Measurements from ENCODE around the gene DNM2.

Gene DNM2

GRCh38 chr19:10809651-10810285 lies 91.9 kb downstream of the DNM2 start:
- TF ChIP-seq POLR2AphosphoS5 (IDR thresholded peaks at IDR 0.05; ENCODE audit: borderline replicate concordance, low read depth, low read length): no peak
- no peak for TF ChIP-seq EZH2 (IDR thresholded peaks at IDR 0.05)
- no peak for TF ChIP-seq FOXP2 (optimal IDR thresholded peaks at IDR 0.05; ENCODE audit: control extremely low read depth, extremely low read length, insufficient read depth)
- no peak for DNase-seq (ENCODE audit: low read depth, low spot score)
- Histone ChIP-seq H3K27ac (no peak overlapping the region), H3K9ac (ENCODE audit: insufficient read length) (no peak overlapping the region), H3K9me3 (ENCODE audit: low read depth, low read length) (no peaks in the 10 kb centered on the region), H3K36me3 (ENCODE audit: insufficient read depth, low read length) (peaks cover 23% of the 10 kb centered on the region), H3K4me3 (no peak overlapping the region)

GRCh38 chr19:10811391-10812111 lies 93.7 kb downstream of the DNM2 start:
- H3K36me3 ChIP-seq (ENCODE audit: insufficient read depth, low read length): peaks cover 24% of the 10 kb centered on the region
- no peak overlapping the region for H3K9ac ChIP-seq (ENCODE audit: insufficient read length)
- H3K27ac ChIP-seq: peak overlapping the region; percentile 68
- TF ChIP-seq POLR2AphosphoS5 (IDR thresholded peaks at IDR 0.05; ENCODE audit: borderline replicate concordance, low read depth, low read length): no peak
- no peak for TF ChIP-seq EZH2 (IDR thresholded peaks at IDR 0.05)
- no peak for TF ChIP-seq FOXP2 (optimal IDR thresholded peaks at IDR 0.05; ENCODE audit: control extremely low read depth, extremely low read length, insufficient read depth)
- no peak overlapping the region for H3K4me3 ChIP-seq
- DNase-seq (ENCODE audit: low read depth, low spot score): no peak
- no peaks in the 10 kb centered on the region for H3K9me3 ChIP-seq (ENCODE audit: low read depth, low read length)

DNA sequence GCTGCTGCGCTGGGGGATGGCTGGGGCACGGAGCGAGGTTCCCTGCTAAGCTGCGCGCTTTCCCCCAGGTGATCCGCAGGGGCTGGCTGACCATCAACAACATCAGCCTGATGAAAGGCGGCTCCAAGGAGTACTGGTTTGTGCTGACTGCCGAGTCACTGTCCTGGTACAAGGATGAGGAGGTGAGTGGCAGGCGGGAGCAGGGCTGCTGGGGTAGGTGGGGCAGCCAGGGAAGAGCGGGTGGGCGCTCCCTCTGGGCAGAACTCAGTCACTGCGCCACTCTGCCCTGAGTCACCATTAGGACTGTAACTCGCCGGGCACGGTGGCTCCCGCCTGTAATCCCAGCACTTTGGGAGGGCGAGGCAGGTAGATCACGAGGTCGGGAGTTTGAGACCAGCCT lies 94.3 kb downstream of the DNM2 start:
- TF ChIP-seq FOXP2 (optimal IDR thresholded peaks at IDR 0.05; ENCODE audit: control extremely low read depth, extremely low read length, insufficient read depth): no peak
- TF ChIP-seq EZH2 (IDR thresholded peaks at IDR 0.05): no peak
- TF ChIP-seq POLR2AphosphoS5 (IDR thresholded peaks at IDR 0.05; ENCODE audit: borderline replicate concordance, low read depth, low read length): no peak
- no peak overlapping the region for H3K4me3 ChIP-seq
- H3K27ac ChIP-seq: peak overlapping the region; percentile 68
- no peak for DNase-seq (ENCODE audit: low read depth, low spot score)
- H3K9me3 ChIP-seq (ENCODE audit: low read depth, low read length): no peaks in the 10 kb centered on the region
- H3K36me3 ChIP-seq (ENCODE audit: insufficient read depth, low read length): peaks cover 24% of the 10 kb centered on the region
- no peak overlapping the region for H3K9ac ChIP-seq (ENCODE audit: insufficient read length)

GRCh38 chr19:10812902-10813404 lies 95.1 kb downstream of the DNM2 start:
- no peak; the same call in 1 of the 2 replicates for TF ChIP-seq POLR2AphosphoS5 (IDR thresholded peaks at IDR 0.05; ENCODE audit: borderline replicate concordance, low read depth, low read length)
- TF ChIP-seq FOXP2 (optimal IDR thresholded peaks at IDR 0.05; ENCODE audit: control extremely low read depth, extremely low read length, insufficient read depth): no peak
- TF ChIP-seq EZH2 (IDR thresholded peaks at IDR 0.05): no peak
- no peaks in the 10 kb centered on the region for H3K9me3 ChIP-seq (ENCODE audit: low read depth, low read length)
- no peak for DNase-seq (ENCODE audit: low read depth, low spot score)
- peak overlapping the region; percentile 94 for H3K27ac ChIP-seq
- peak overlapping the region; percentile 54 for H3K9ac ChIP-seq (ENCODE audit: insufficient read length)
- H3K36me3 ChIP-seq (ENCODE audit: insufficient read depth, low read length): peaks cover 24% of the 10 kb centered on the region
- no peak overlapping the region for H3K4me3 ChIP-seq

DNA sequence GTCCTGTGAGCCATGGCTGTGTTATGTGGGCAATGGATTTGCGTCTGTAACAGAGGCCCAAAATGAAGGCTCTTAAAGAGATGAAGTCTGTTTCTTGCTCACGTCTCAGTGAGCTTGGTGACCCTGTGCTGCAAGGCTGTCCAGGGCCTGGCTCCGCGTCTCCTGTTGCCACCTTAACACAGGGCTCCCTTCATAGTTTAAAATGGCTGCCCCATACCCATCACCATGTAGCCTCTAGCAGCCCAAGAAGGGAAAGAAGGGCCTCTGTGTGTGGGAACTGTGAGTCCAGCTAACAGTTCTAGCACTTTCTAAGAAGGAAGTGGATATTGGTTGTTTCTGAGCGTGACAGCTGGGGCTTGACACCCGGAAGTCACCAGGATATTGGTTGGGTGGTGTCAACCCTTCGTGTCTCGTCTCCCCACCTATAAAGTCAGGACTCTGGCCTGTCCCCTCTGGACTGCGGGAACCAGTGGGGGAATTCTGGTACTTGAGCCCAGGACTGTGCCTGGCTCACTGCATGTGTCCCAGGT lies 97.2 kb downstream of the DNM2 start:
- no peak for TF ChIP-seq POLR2AphosphoS5 (IDR thresholded peaks at IDR 0.05; ENCODE audit: borderline replicate concordance, low read depth, low read length)
- no peak for TF ChIP-seq EZH2 (IDR thresholded peaks at IDR 0.05)
- no peak for TF ChIP-seq FOXP2 (optimal IDR thresholded peaks at IDR 0.05; ENCODE audit: control extremely low read depth, extremely low read length, insufficient read depth)
- H3K9ac ChIP-seq (ENCODE audit: insufficient read length): no peak overlapping the region
- no peak for DNase-seq (ENCODE audit: low read depth, low spot score)
- H3K36me3 ChIP-seq (ENCODE audit: insufficient read depth, low read length): peaks cover 26% of the 10 kb centered on the region
- H3K4me3 ChIP-seq: no peak overlapping the region
- peak overlapping the region; percentile 68; the same call in 1 of the 2 replicates for H3K27ac ChIP-seq
- no peaks in the 10 kb centered on the region for H3K9me3 ChIP-seq (ENCODE audit: low read depth, low read length)

DNA sequence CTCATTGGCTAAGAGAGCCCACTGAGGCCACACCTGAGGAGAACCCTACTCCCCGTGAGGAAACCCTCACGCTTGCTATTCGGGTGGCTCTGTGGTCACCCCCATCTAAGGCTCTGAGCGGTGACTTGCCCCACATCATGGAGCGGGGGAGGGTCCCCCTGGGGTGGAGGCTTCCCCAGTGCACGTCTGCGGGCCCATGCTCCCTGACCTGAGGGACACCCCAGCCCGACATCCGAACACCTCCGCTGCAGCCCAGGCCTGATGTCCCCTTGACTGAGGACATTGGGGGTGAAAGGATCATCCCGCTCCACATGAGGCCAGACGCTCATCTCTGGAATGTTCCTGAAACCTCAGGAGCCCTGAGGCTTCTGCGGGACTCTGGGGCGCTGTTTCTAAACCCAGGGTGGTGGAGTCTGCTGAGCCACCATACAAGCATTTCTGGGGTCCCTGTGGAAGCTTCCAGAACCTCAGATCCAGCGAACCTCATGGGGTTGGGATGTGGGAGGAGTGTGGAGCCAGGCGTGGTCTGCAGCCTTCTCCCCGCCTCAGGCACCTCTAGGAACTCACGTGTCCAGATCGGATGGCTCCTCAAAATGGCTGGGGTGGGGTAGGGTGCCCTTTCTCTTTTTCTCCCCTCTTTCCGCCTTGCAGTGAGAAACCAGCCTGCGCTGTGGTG lies 98.2 kb downstream of the DNM2 start:
- Histone ChIP-seq H3K36me3 (ENCODE audit: insufficient read depth, low read length) (peaks cover 32% of the 10 kb centered on the region), H3K4me3 (peak overlapping the region; percentile 80), H3K9ac (ENCODE audit: insufficient read length) (peak overlapping the region; percentile 79), H3K9me3 (ENCODE audit: low read depth, low read length) (no peaks in the 10 kb centered on the region), H3K27ac (peak overlapping the region; percentile 89)
- no peak for TF ChIP-seq EZH2 (IDR thresholded peaks at IDR 0.05)
- TF ChIP-seq FOXP2 (optimal IDR thresholded peaks at IDR 0.05; ENCODE audit: control extremely low read depth, extremely low read length, insufficient read depth): no peak
- no peak for TF ChIP-seq POLR2AphosphoS5 (IDR thresholded peaks at IDR 0.05; ENCODE audit: borderline replicate concordance, low read depth, low read length)
- no peak for DNase-seq (ENCODE audit: low read depth, low spot score)

- TF ChIP-seq POLR2AphosphoS5 (IDR thresholded peaks at IDR 0.05; ENCODE audit: borderline replicate concordance, low read depth, low read length) (no peak), EZH2 (IDR thresholded peaks at IDR 0.05) (no peak), FOXP2 (optimal IDR thresholded peaks at IDR 0.05; ENCODE audit: control extremely low read depth, extremely low read length, insufficient read depth) (no peak)
- H3K9ac ChIP-seq (ENCODE audit: insufficient read length): peak overlapping the region; percentile 79
- peaks cover 33% of the 10 kb centered on the region for H3K36me3 ChIP-seq (ENCODE audit: insufficient read depth, low read length)
- H3K27ac ChIP-seq: peak overlapping the region; percentile 89
- peak overlapping the region; percentile 80 for H3K4me3 ChIP-seq
- DNase-seq (ENCODE audit: low read depth, low spot score): no peak
- no peaks in the 10 kb centered on the region for H3K9me3 ChIP-seq (ENCODE audit: low read depth, low read length)
Measured at GRCh38 chr19:10816691-10817090, 98.8 kb downstream of the DNM2 start.
